Measurements from ENCODE around the gene IFT57. TPM values are rescaled to one million over a fixed set of nuclear protein-coding genes. Genes with fewer than 3 reads are reported as not detected.

The IFT57 gene
- total RNA-seq, 4 donors from 2014 or later: 38.2 to 78.0 (median 57.4) TPM

GRCh38 chr3:108219336-108219735, 2.9 kb downstream of the IFT57 start:
- WGBS, 2 donors (ENCODE audit: low coverage in 1 of 2): 77 to 85% methylated on average over 6 to 9 of the region's 9 CpGs
- Histone ChIP-seq H3K4me3 (no peak overlapping the region), H3K27ac (no peak overlapping the region), H3K9me3 (no peaks in the 10 kb centered on the region), H3K4me1 (peaks cover 5 to 46% (median 29%) of the 10 kb centered on the region in 4 donors), H3K27me3 (no peaks in the 10 kb centered on the region), H3K36me3 (peaks cover 0 to 4% (median 0%) of the 10 kb centered on the region in 4 donors)
- in situ Hi-C loops (cut with MboI; ENCODE audit: low pct_ligation_motif_present in 1 of 4, low pct_unique_long_range_greater_than_20kb in 1 of 4, low sequenced_read_pairs in 3 of 4) (loop anchor here in 1 of 4 donors (25.0 kb wide), 2 partner anchors 132 to 282 kb away; partner anchors contain the start of gene CD47), intact Hi-C loops (cut with DNase I; ENCODE audit: low total_unique reads) (no loop called here)
- TF ChIP-seq POLR2AphosphoS5 (IDR thresholded peaks at IDR 0.05) (no peak), POLR2A (IDR thresholded peaks at IDR 0.05) (no peak), EP300 (IDR thresholded peaks at IDR 0.05; ENCODE audit: low read depth) (no peak), CTCF (IDR thresholded peaks at IDR 0.05) (no peak)
- DNase-seq: no peak

- no peak for TF ChIP-seq CTCF (IDR thresholded peaks at IDR 0.05)
- H3K27ac ChIP-seq: no peak overlapping the region
- no peak overlapping the region for H3K4me3 ChIP-seq
- DNase-seq: no peak
- no peaks in the 10 kb centered on the region for H3K27me3 ChIP-seq
- H3K36me3 ChIP-seq: peaks cover 0 to 4% (median 0%) of the 10 kb centered on the region in 4 donors
- no peaks in the 10 kb centered on the region for H3K9me3 ChIP-seq
- in situ Hi-C loops (cut with MboI; ENCODE audit: low pct_ligation_motif_present in 1 of 4, low pct_unique_long_range_greater_than_20kb in 1 of 4, low sequenced_read_pairs in 3 of 4): loop anchor here in 1 of 4 donors (25.0 kb wide), 2 partner anchors 132 to 282 kb away; partner anchors contain the start of gene CD47
- intact Hi-C loops (cut with DNase I; ENCODE audit: low total_unique reads): no loop called here
- H3K4me1 ChIP-seq: peaks cover 5 to 41% (median 24%) of the 10 kb centered on the region in 4 donors
Measured at GRCh38 chr3:108218811-108219210, 3.4 kb downstream of the IFT57 start.

- in situ Hi-C loops (cut with MboI; ENCODE audit: low pct_ligation_motif_present in 1 of 4, low pct_unique_long_range_greater_than_20kb in 1 of 4, low sequenced_read_pairs in 3 of 4): loop anchor here in 1 of 4 donors (25.0 kb wide), 2 partner anchors 129 to 279 kb away; partner anchors contain the start of gene CD47
- WGBS, 2 donors (ENCODE audit: low coverage in 1 of 2): 64 to 91% methylated on average over 1 of the region's 1 CpG
- H3K27ac ChIP-seq: no peak overlapping the region
- no peaks in the 10 kb centered on the region for H3K9me3 ChIP-seq
- DNase-seq: no peak
- H3K4me3 ChIP-seq: no peak overlapping the region
- peaks cover 5 to 23% (median 13%) of the 10 kb centered on the region in 4 donors for H3K4me1 ChIP-seq
- H3K36me3 ChIP-seq: peaks cover 0 to 23% (median 7%) of the 10 kb centered on the region in 4 donors
- no peaks in the 10 kb centered on the region for H3K27me3 ChIP-seq
- TF ChIP-seq POLR2AphosphoS5 (IDR thresholded peaks at IDR 0.05): no peak
- intact Hi-C loops (cut with DNase I; ENCODE audit: low total_unique reads): no loop called here
Measured at GRCh38 chr3:108215871-108216270, 6.4 kb downstream of the IFT57 start.

- DNase-seq: no peak
- Histone ChIP-seq H3K4me1 (no peaks in the 10 kb centered on the region), H3K9me3 (no peaks in the 10 kb centered on the region), H3K27me3 (no peaks in the 10 kb centered on the region), H3K4me3 (no peak overlapping the region), H3K36me3 (peaks cover 0 to 23% (median 5%) of the 10 kb centered on the region in 4 donors), H3K27ac (no peak overlapping the region)
- in situ Hi-C loops (cut with MboI; ENCODE audit: low pct_ligation_motif_present in 1 of 4, low pct_unique_long_range_greater_than_20kb in 1 of 4, low sequenced_read_pairs in 3 of 4): loop anchor here in 1 of 4 donors (25.0 kb wide), 2 partner anchors 122 to 272 kb away; partner anchors contain the start of gene CD47
- WGBS, 2 donors (ENCODE audit: low coverage in 1 of 2): 87 to 90% methylated on average over 3 of the region's 3 CpGs
- intact Hi-C loops (cut with DNase I; ENCODE audit: low total_unique reads): no loop called here
- no peak for TF ChIP-seq CTCF (IDR thresholded peaks at IDR 0.05)
- TF ChIP-seq POLR2A (IDR thresholded peaks at IDR 0.05): no peak
- TF ChIP-seq EP300 (IDR thresholded peaks at IDR 0.05; ENCODE audit: low read depth): no peak
- TF ChIP-seq POLR2AphosphoS5 (IDR thresholded peaks at IDR 0.05): no peak
Measured at GRCh38 chr3:108209579-108209978, 12.6 kb downstream of the IFT57 start.

GRCh38 chr3:108208831-108209230, 13.4 kb downstream of the IFT57 start:
- TF ChIP-seq EP300 (IDR thresholded peaks at IDR 0.05; ENCODE audit: low read depth) (no peak), POLR2AphosphoS5 (IDR thresholded peaks at IDR 0.05) (no peak), POLR2A (IDR thresholded peaks at IDR 0.05) (no peak), CTCF (IDR thresholded peaks at IDR 0.05) (no peak)
- Histone ChIP-seq H3K27ac (no peak overlapping the region), H3K4me3 (no peak overlapping the region), H3K27me3 (no peaks in the 10 kb centered on the region), H3K9me3 (no peaks in the 10 kb centered on the region), H3K4me1 (no peaks in the 10 kb centered on the region), H3K36me3 (peaks cover 0 to 23% (median 5%) of the 10 kb centered on the region in 4 donors)
- intact Hi-C loops (cut with DNase I; ENCODE audit: low total_unique reads) (no loop called here), in situ Hi-C loops (cut with MboI; ENCODE audit: low pct_ligation_motif_present in 1 of 4, low pct_unique_long_range_greater_than_20kb in 1 of 4, low sequenced_read_pairs in 3 of 4) (loop anchor here in 1 of 4 donors (25.0 kb wide), 2 partner anchors 122 to 272 kb away; partner anchors contain the start of gene CD47)
- DNase-seq: no peak
- WGBS, 2 donors (ENCODE audit: low coverage in 1 of 2): 84 to 86% methylated on average over 1 of the region's 1 CpG

Data from transverse colon (tissue), 4 donors.